HCT116 (cell line): ENCODE data around the gene SVBP. TPM values are rescaled to one million over a fixed set of nuclear protein-coding genes. Genes with fewer than 3 reads are reported as not detected.
A peak's percentile ranks its signal among the peaks of the same experiment; 100 is the strongest.

Experiments
- ATAC-seq: fragments of 200-7000 bp; cut with Tn5 transposase; 2 replicates; pipeline ENCODE4 v1.9.1; 2020; ENCODE audit warnings: mild to moderate bottlenecking, moderate library complexity
- BruUV-seq: library from RNA; stranded (reverse); fragments of 400-500 nt; replicated peaks from 2 replicates; lab custom pipeline; 2021; lab: Mats Ljungman, UMichigan
- CTCF ChIA-PET: fragments of 300-600 bp; sonication (Branson Sonifier 250); formaldehyde crosslinking; loops from one replicate; lab custom pipeline; 2021; ENCODE audit warnings: antibody characterized with exemption; lab: Charles Lee
- POLR2A ChIA-PET: fragments of 300-600, 350-600 bp; sonication (Branson Sonifier 250); formaldehyde crosslinking; loops from one replicate; lab custom pipeline; 2021; ENCODE audit warnings: antibody characterized with exemption; lab: Charles Lee
- RAD21 ChIA-PET, 2 experiments: fragments of 300-600 bp; sonication (Branson Sonifier 250); formaldehyde crosslinking; loops; one replicate each; lab custom pipeline; 2023; ENCODE audit warnings: low total read pairs in 2 of 2; ENCODE audit not compliant: uncharacterized antibody in 2 of 2, unreplicated experiment in 2 of 2, low non-redundant PET in 1 of 2; lab: Charles Lee
- DNase-seq: peaks from one replicate; pipeline ENCODE4 v3.0.0-alpha.2; 2010; ENCODE audit warnings: low read depth, low spot score
- H2AFZ ChIP-seq: fragments of 200-600 bp; shearing (Covaris generic), sonication (generic); 2 replicates; pipeline ENCODE4 v1.6.1; 2017; ENCODE audit warnings: low read depth, mixed run types, mixed read lengths, antibody characterized with exemption, low read length; ENCODE audit not compliant: poor library complexity, severe bottlenecking
- H3K27ac ChIP-seq: 2 replicates; pipeline ENCODE4 v1.5.1; 2012; ENCODE audit warnings: low read depth, low read length
- H3K27me3 ChIP-seq: fragments of 200-600 bp; sonication (generic); 2 replicates; pipeline ENCODE4 v1.6.1; 2016; ENCODE audit warnings: mixed run types, low read length, mixed read lengths; ENCODE audit not compliant: insufficient read depth
- H3K36me3 ChIP-seq, 2 experiments: fragments of 200-500 bp in 1 of 2; fragments of 200-600 bp in 1 of 2; sonication (Bioruptor generic) in 1 of 2; sonication (generic) in 1 of 2; 2 replicates each; pipeline versions ENCODE4 v1.5.1 to v1.6.1; 2014 to 2016; ENCODE audit warnings: low read length in 2 of 2, inconsistent platforms in 1 of 2, mixed read lengths in 1 of 2, mixed run types in 1 of 2; ENCODE audit not compliant: insufficient read depth in 2 of 2, control insufficient read depth in 1 of 2
- H3K4me1 ChIP-seq, 2 experiments: fragments of 200-600 bp in 1 of 2; sonication (generic) in 1 of 2; 2 replicates each; pipeline versions ENCODE4 v1.5.1 to v1.6.1; 2012 to 2017; ENCODE audit warnings: low read length in 2 of 2, inconsistent platforms in 1 of 2, mild to moderate bottlenecking in 1 of 2, mixed read lengths in 1 of 2, mixed run types in 1 of 2, moderate library complexity in 1 of 2; ENCODE audit not compliant: insufficient read depth in 2 of 2, control insufficient read depth in 1 of 2
- H3K4me2 ChIP-seq: fragments of 200-600 bp; sonication (generic); 2 replicates; pipeline ENCODE4 v1.6.1; 2017; ENCODE audit warnings: mixed run types, low read length, mixed read lengths
- H3K4me3 ChIP-seq, 2 experiments: fragments of 200-600 bp in 1 of 2; sonication (generic) in 1 of 2; replicated peaks in 1 of 2; 2 replicates each; pipeline ENCODE4 v1.5.1; 2011 to 2016; ENCODE audit warnings: low read length in 2 of 2, control low read depth in 1 of 2, low read depth in 1 of 2, mild to moderate bottlenecking in 1 of 2, mixed read lengths in 1 of 2, mixed run types in 1 of 2
- H3K79me2 ChIP-seq: fragments of 200-600 bp; sonication (generic); 2 replicates; pipeline ENCODE4 v1.6.1; 2017; ENCODE audit warnings: mild to moderate bottlenecking, mixed run types, low read length, moderate library complexity, mixed read lengths; ENCODE audit not compliant: insufficient read depth
- H3K9ac ChIP-seq: fragments of 200-600 bp; sonication (generic); 2 replicates; pipeline ENCODE4 v1.6.1; 2016; ENCODE audit warnings: low read length, mixed read lengths
- H3K9me2 ChIP-seq: fragments of 200-600 bp; sonication (generic), shearing (Covaris generic); 2 replicates; pipeline ENCODE4 v1.6.1; 2017; ENCODE audit warnings: mixed run types, mild to moderate bottlenecking, moderate library complexity; ENCODE audit not compliant: insufficient read depth
- H3K9me3 ChIP-seq, 2 experiments: fragments of 200-500 bp in 1 of 2; fragments of 200-600 bp in 1 of 2; sonication (Bioruptor generic) in 1 of 2; sonication (generic) in 1 of 2; 2 replicates each; pipeline ENCODE4 v1.6.1; 2014 to 2017; ENCODE audit warnings: low read length in 2 of 2, mixed read lengths in 2 of 2, inconsistent platforms in 1 of 2, low read depth in 1 of 2, mild to moderate bottlenecking in 1 of 2, mixed run types in 1 of 2, moderate library complexity in 1 of 2; ENCODE audit not compliant: control insufficient read depth in 1 of 2, insufficient read depth in 1 of 2
- H4K20me1 ChIP-seq: fragments of 200-600 bp; sonication (generic), shearing (Covaris generic); 2 replicates; pipeline ENCODE4 v1.6.1; 2017; ENCODE audit warnings: mixed run types, mild to moderate bottlenecking, moderate library complexity; ENCODE audit not compliant: insufficient read depth
- EZH2phosphoT487 ChIP-seq: fragments of 200-600 bp; IDR thresholded peaks from 2 replicates; pipeline ENCODE4 v1.6.1; 2018; ENCODE audit warnings: antibody characterized with exemption, borderline replicate concordance
- POLR2AphosphoS5 ChIP-seq: IDR thresholded peaks from 2 replicates; pipeline ENCODE4 v1.6.1; 2011; ENCODE audit warnings: mild to moderate bottlenecking, low read depth, low read length, moderate library complexity
- RAD21 ChIP-seq: IDR thresholded peaks from 2 replicates; pipeline ENCODE4 v1.6.1; 2012; ENCODE audit warnings: low read depth, mild to moderate bottlenecking
- SIN3A ChIP-seq: IDR thresholded peaks from 2 replicates; pipeline ENCODE4 v1.6.1; 2012; ENCODE audit warnings: low read depth
- SP1 ChIP-seq: IDR thresholded peaks from 2 replicates; pipeline ENCODE4 v1.6.1; 2012; ENCODE audit warnings: low read depth
- TCF7L2 ChIP-seq: IDR thresholded peaks from 2 replicates; pipeline ENCODE4 v1.7.0; 2011; ENCODE audit warnings: borderline replicate concordance, inconsistent platforms; ENCODE audit not compliant: insufficient read depth, insufficient read length; ENCODE audit errors: extremely low read depth
- ZBTB33 ChIP-seq: IDR thresholded peaks from 2 replicates; pipeline ENCODE4 v1.6.1; 2011; ENCODE audit warnings: mild to moderate bottlenecking, low read length, moderate library complexity; ENCODE audit not compliant: insufficient replicate concordance; ENCODE audit errors: extremely low read depth
- ZFX ChIP-seq: fragments of 450-650 bp; IDR thresholded peaks from 2 replicates; pipeline ENCODE4 v1.6.1; 2017
- intact Hi-C: fragments of 100-400 bp; cut with micrococcal nuclease; formaldehyde crosslinking; loops from 2 replicates; pipeline ENCODE4 v1.10.0; 2022
- total RNA-seq: library from RNA; stranded (reverse); gene quantifications from one replicate; pipeline ENCODE4 v1.2.1, GENCODE V29; 2021; ENCODE audit not compliant: unreplicated experiment
- TF ChIP-seq, protein P1 (sequence below), 3 experiments: fragments of 200-600 bp in 1 of 3; sonication (generic) in 1 of 3; IDR thresholded peaks in 2 of 3; conservative IDR thresholded peaks in 1 of 3; 2 replicates each; pipeline ENCODE4 v1.5.1; 2012 to 2017; ENCODE audit warnings: low read depth in 2 of 3, low read length in 2 of 3, antibody characterized with exemption in 1 of 3, borderline replicate concordance in 1 of 3, control low read depth in 1 of 3, mild to moderate bottlenecking in 1 of 3, mixed read lengths in 1 of 3, mixed run types in 1 of 3, moderate library complexity in 1 of 3; ENCODE audit not compliant: insufficient read depth in 1 of 3
- TF ChIP-seq, protein P2 (sequence below): IDR thresholded peaks from 2 replicates; pipeline ENCODE4 v1.6.1; 2012

SVBP gene
- total RNA-seq, 1 experiment from 2014 or later: 14.4 TPM

GRCh38 chr1:42845866-42846256, 28.7 kb upstream of the SVBP start:
- BruUV-seq: TSS peak; percentile 86
- no peaks in the 10 kb centered on the region for H3K9me3 ChIP-seq
- ChIA-PET POLR2A (interaction anchor here (1.0 to 1.6 kb wide), 6 partner anchors 12 to 38 kb away, joined by 3 to 7 read pairs (median 3); partner anchors contain the start of gene ERMAP), RAD21 (interaction anchor here (1.4 to 1.5 kb wide), 2 partner anchors 228 kb away, joined by 4 to 7 read pairs; no protein-coding TSS in a partner anchor), CTCF (interaction anchor here (0.7 to 2.2 kb wide), 10 partner anchors 8 to 268 kb away, joined by 3 to 10 read pairs (median 4); partner anchors contain the start of genes C1orf50, ERMAP, P3H1 and SVBP)
- peaks cover 23% of the 10 kb centered on the region for H3K79me2 ChIP-seq
- H3K9ac ChIP-seq: 0 out of 2 replicates have a peak overlapping the region, but pooled peaks have one; percentile 23
- H3K36me3 ChIP-seq: peaks cover 6 to 7% of the 10 kb centered on the region in 2 experiments; a peak in 3 of 4 replicates
- TF ChIP-seq, protein P1, sequence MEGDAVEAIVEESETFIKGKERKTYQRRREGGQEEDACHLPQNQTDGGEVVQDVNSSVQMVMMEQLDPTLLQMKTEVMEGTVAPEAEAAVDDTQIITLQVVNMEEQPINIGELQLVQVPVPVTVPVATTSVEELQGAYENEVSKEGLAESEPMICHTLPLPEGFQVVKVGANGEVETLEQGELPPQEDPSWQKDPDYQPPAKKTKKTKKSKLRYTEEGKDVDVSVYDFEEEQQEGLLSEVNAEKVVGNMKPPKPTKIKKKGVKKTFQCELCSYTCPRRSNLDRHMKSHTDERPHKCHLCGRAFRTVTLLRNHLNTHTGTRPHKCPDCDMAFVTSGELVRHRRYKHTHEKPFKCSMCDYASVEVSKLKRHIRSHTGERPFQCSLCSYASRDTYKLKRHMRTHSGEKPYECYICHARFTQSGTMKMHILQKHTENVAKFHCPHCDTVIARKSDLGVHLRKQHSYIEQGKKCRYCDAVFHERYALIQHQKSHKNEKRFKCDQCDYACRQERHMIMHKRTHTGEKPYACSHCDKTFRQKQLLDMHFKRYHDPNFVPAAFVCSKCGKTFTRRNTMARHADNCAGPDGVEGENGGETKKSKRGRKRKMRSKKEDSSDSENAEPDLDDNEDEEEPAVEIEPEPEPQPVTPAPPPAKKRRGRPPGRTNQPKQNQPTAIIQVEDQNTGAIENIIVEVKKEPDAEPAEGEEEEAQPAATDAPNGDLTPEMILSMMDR (IDR thresholded peaks at IDR 0.05 in 2 of 3, conservative IDR thresholded peaks at IDR 0.05 in 1 of 3; ENCODE audit: borderline replicate concordance in 1 of 3, insufficient read depth in 1 of 3, low read depth in 2 of 3, low read length in 2 of 3): no peak
- TF ChIP-seq RAD21: no peak
- DNase-seq (no peak), ATAC-seq (peak; percentile 22)
- H3K27ac ChIP-seq: no peak overlapping the region
- intact Hi-C loops: no loop called here
- H3K4me2 ChIP-seq: peak overlapping the region; percentile 83
- peaks cover 7 to 16% of the 10 kb centered on the region in 2 experiments; a peak in 3 of 4 replicates for H3K4me1 ChIP-seq
- peak overlapping the region; percentile 94 for H2AFZ ChIP-seq
- H3K4me3 ChIP-seq: peak overlapping the region; percentile 79 to 82
- no peaks in the 10 kb centered on the region for H3K27me3 ChIP-seq
- H4K20me1 ChIP-seq: no peaks in the 10 kb centered on the region
- no peaks in the 10 kb centered on the region for H3K9me2 ChIP-seq

- H3K27me3 ChIP-seq: no peaks in the 10 kb centered on the region
- no peak overlapping the region for H3K4me2 ChIP-seq
- BruUV-seq: no TSS peak
- POLR2A ChIA-PET: interaction anchor here (0.5 to 1.4 kb wide), 2 partner anchors 12 to 18 kb away, joined by 3 to 7 read pairs; no protein-coding TSS in a partner anchor
- no peak overlapping the region for H2AFZ ChIP-seq
- no peaks in the 10 kb centered on the region for H3K9me2 ChIP-seq
- TF ChIP-seq ZBTB33 (no peak), SIN3A (no peak), SP1 (no peak), TCF7L2 (no peak), ZFX (no peak), RAD21 (no peak), POLR2AphosphoS5 (no peak), EZH2phosphoT487 (no peak)
- TF ChIP-seq, protein P2, sequence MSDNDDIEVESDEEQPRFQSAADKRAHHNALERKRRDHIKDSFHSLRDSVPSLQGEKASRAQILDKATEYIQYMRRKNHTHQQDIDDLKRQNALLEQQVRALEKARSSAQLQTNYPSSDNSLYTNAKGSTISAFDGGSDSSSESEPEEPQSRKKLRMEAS: no peak
- RAD21 ChIA-PET: no interaction called here
- CTCF ChIA-PET: no interaction called here
- peaks cover 2 to 7% of the 10 kb centered on the region in 2 experiments; a peak in 2 of 4 replicates for H3K36me3 ChIP-seq
- no peak overlapping the region for H3K9ac ChIP-seq
- peaks cover 7 to 16% of the 10 kb centered on the region in 2 experiments; a peak in 3 of 4 replicates for H3K4me1 ChIP-seq
- no peak overlapping the region for H3K4me3 ChIP-seq
- H3K9me3 ChIP-seq: no peaks in the 10 kb centered on the region
- DNase-seq: no peak
- no peaks in the 10 kb centered on the region for H4K20me1 ChIP-seq
- H3K79me2 ChIP-seq: peaks cover 23% of the 10 kb centered on the region
- intact Hi-C loops: no loop called here
- no peak overlapping the region for H3K27ac ChIP-seq
- no peak for ATAC-seq
These were observed 28.0 kb upstream of the SVBP start for GRCh38 chr1:42845193-42845592.
